Activated CD8-positive, alpha-beta T cell treated with anti-CD3 and anti-CD28 coated beads for 36 hours (primary cell): Measurements from ENCODE around the gene PLAU. TPM values are rescaled to one million over a fixed set of nuclear protein-coding genes. Genes with fewer than 3 reads are reported as not detected.
"Not testable (repeated sequence)": the region's sequence is repeated elsewhere in the genome, so short reads cannot be mapped to it uniquely, and the experiment has no call there.

ENCODE experiments used
- ATAC-seq: fragments of 200-7000 bp; cut with Tn5 transposase; one replicate; pipeline ENCODE4 v1.10.0; 2021; ENCODE audit warnings: mild to moderate bottlenecking, moderate library complexity
- CTCF ChIA-PET: fragments of 350-600 bp; sonication (Branson Sonifier 250); formaldehyde crosslinking; loops from one replicate; lab custom pipeline; 2021; ENCODE audit warnings: antibody characterized with exemption; lab: Charles Lee
- POLR2A ChIA-PET: fragments of 350-600 bp; sonication (Branson Sonifier 250); formaldehyde crosslinking; loops from one replicate; lab custom pipeline; 2021; ENCODE audit warnings: antibody characterized with exemption; lab: Charles Lee
- DNase-seq: peaks from one replicate; pipeline ENCODE4 v3.0.0-alpha.2; 2020
- H3K27ac Mint-ChIP-seq: one replicate; pipeline ENCODE4 v1.8.0; 2021; ENCODE audit warnings: mild to moderate bottlenecking, mixed read lengths
- H3K27me3 Mint-ChIP-seq: one replicate; pipeline ENCODE4 v1.8.0; 2021; ENCODE audit warnings: mixed read lengths
- H3K36me3 Mint-ChIP-seq: one replicate; pipeline ENCODE4 v1.8.0; 2021; ENCODE audit warnings: low read depth, mixed read lengths
- H3K4me1 Mint-ChIP-seq: one replicate; pipeline ENCODE4 v1.8.0; 2021; ENCODE audit warnings: low read depth, mixed read lengths
- H3K4me3 Mint-ChIP-seq: one replicate; pipeline ENCODE4 v1.8.0; 2021; ENCODE audit warnings: mild to moderate bottlenecking, moderate library complexity, mixed read lengths
- H3K9me3 Mint-ChIP-seq: one replicate; pipeline ENCODE4 v1.8.0; 2021; ENCODE audit warnings: mixed read lengths
- CTCF ChIP-seq: fragments of 200-600 bp; IDR thresholded peaks from one replicate; pipeline ENCODE4 v1.8.0; 2022; ENCODE audit warnings: antibody characterized with exemption, mild to moderate bottlenecking
- intact Hi-C: fragments of 100-400 bp; cut with micrococcal nuclease; formaldehyde crosslinking; loops from one replicate; pipeline ENCODE4 v1.10.0; 2022
- total RNA-seq, 2 experiments: library from RNA; stranded (reverse); gene quantifications; one replicate each; pipeline ENCODE4 v1.2.3, GENCODE V29; 2021

PLAU gene
- total RNA-seq, 2 experiments from 2014 or later = 0.41 to 0.47 TPM

- ChIA-PET CTCF (interaction anchor here (1.9 to 2.6 kb wide), 2 partner anchors 36 to 158 kb away, joined by 5 to 14 read pairs; no protein-coding TSS in a partner anchor), POLR2A (no interaction called here)
- ATAC-seq (peak; percentile 27), DNase-seq (no peak)
- no peaks in the 10 kb centered on the region for H3K36me3 Mint-ChIP-seq
- H3K4me3 Mint-ChIP-seq = no peak overlapping the region
- H3K9me3 Mint-ChIP-seq = peaks cover 6% of the 10 kb centered on the region
- H3K27ac Mint-ChIP-seq = no peak overlapping the region
- peaks cover 23% of the 10 kb centered on the region for H3K4me1 Mint-ChIP-seq
- peaks cover 50% of the 10 kb centered on the region for H3K27me3 Mint-ChIP-seq
- intact Hi-C loops = no loop called here
- no peak for TF ChIP-seq CTCF
Measured at GRCh38 chr10:73922864-73923133, 11.9 kb downstream of the PLAU start.

GRCh38 chr10:73923935-73924598 lies 13.1 kb downstream of the PLAU start:
- DNase-seq (no peak), ATAC-seq (no peak)
- H3K4me1 Mint-ChIP-seq = peaks cover 23% of the 10 kb centered on the region
- ChIA-PET POLR2A (interaction anchor here (0.9 kb wide), 1 partner anchor 8 kb away, joined by 3 read pairs; no protein-coding TSS in a partner anchor), CTCF (interaction anchor here (1.2 to 1.8 kb wide), 4 partner anchors 16 to 44 kb away, joined by 3 to 8 read pairs (median 4); no protein-coding TSS in a partner anchor)
- intact Hi-C loops = no loop called here
- no peak overlapping the region for H3K27ac Mint-ChIP-seq
- peaks cover 57% of the 10 kb centered on the region for H3K27me3 Mint-ChIP-seq
- H3K4me3 Mint-ChIP-seq = no peak overlapping the region
- no peak for TF ChIP-seq CTCF
- no peaks in the 10 kb centered on the region for H3K9me3 Mint-ChIP-seq
- no peaks in the 10 kb centered on the region for H3K36me3 Mint-ChIP-seq

GRCh38 chr10:73924935-73925334 lies 14.0 kb downstream of the PLAU start:
- Mint-ChIP-seq H3K4me1 (peaks cover 21% of the 10 kb centered on the region), H3K27ac (no peak overlapping the region), H3K9me3 (no peaks in the 10 kb centered on the region), H3K27me3 (peaks cover 58% of the 10 kb centered on the region), H3K36me3 (no peaks in the 10 kb centered on the region), H3K4me3 (no peak overlapping the region)
- no peak for DNase-seq
- ChIA-PET CTCF (interaction anchor here (1.2 to 1.8 kb wide), 4 partner anchors 15 to 45 kb away, joined by 3 to 8 read pairs (median 4); no protein-coding TSS in a partner anchor), POLR2A (no interaction called here)
- no peak for ATAC-seq
- intact Hi-C loops = no loop called here
- no peak for TF ChIP-seq CTCF

- no peak overlapping the region for H3K4me3 Mint-ChIP-seq
- no peaks in the 10 kb centered on the region for H3K36me3 Mint-ChIP-seq
- peaks cover 57% of the 10 kb centered on the region for H3K27me3 Mint-ChIP-seq
- no peak overlapping the region for H3K27ac Mint-ChIP-seq
- POLR2A ChIA-PET = no interaction called here
- peaks cover 17% of the 10 kb centered on the region for H3K4me1 Mint-ChIP-seq
- ATAC-seq (no peak), DNase-seq (no peak)
- H3K9me3 Mint-ChIP-seq = no peaks in the 10 kb centered on the region
- intact Hi-C loops = no loop called here
- CTCF ChIA-PET = interaction anchor here (1.4 to 5.0 kb wide), 5 partner anchors 14 to 45 kb away, joined by 3 to 31 read pairs (median 9); no protein-coding TSS in a partner anchor
- TF ChIP-seq CTCF = no peak
Measured at GRCh38 chr10:73925539-73925938, 14.6 kb downstream of the PLAU start.

- intact Hi-C loops = no loop called here
- DNase-seq = no peak
- ChIA-PET CTCF (interaction anchor here (1.4 to 5.0 kb wide), 3 partner anchors 14 to 46 kb away, joined by 9 to 31 read pairs (median 14); no protein-coding TSS in a partner anchor), POLR2A (no interaction called here)
- H3K4me1 Mint-ChIP-seq = peaks cover 15% of the 10 kb centered on the region
- H3K27ac Mint-ChIP-seq = no peak overlapping the region
- ATAC-seq = no peak
- no peak for TF ChIP-seq CTCF
- no peak overlapping the region for H3K4me3 Mint-ChIP-seq
- H3K27me3 Mint-ChIP-seq = peaks cover 57% of the 10 kb centered on the region
- no peaks in the 10 kb centered on the region for H3K9me3 Mint-ChIP-seq
- H3K36me3 Mint-ChIP-seq = no peaks in the 10 kb centered on the region
Measured at GRCh38 chr10:73926152-73926764, 15.3 kb downstream of the PLAU start.

GRCh38 chr10:73930630-73931327 lies 19.8 kb downstream of the PLAU start:
- Mint-ChIP-seq H3K4me1 (peaks cover 17% of the 10 kb centered on the region), H3K27me3 (peaks cover 29% of the 10 kb centered on the region)
- intact Hi-C loops, H3K36me3 Mint-ChIP-seq, DNase-seq, H3K27ac Mint-ChIP-seq, ATAC-seq, H3K4me3 Mint-ChIP-seq, POLR2A ChIA-PET, H3K9me3 Mint-ChIP-seq: not testable (repeated sequence)
- CTCF ChIA-PET = interaction anchor here (5.0 to 6.2 kb wide), 2 partner anchors 9 to 44 kb away, joined by 31 to 65 read pairs; no protein-coding TSS in a partner anchor
